ENCODE results near the gene ZNF219.

Gene ZNF219

DNA sequence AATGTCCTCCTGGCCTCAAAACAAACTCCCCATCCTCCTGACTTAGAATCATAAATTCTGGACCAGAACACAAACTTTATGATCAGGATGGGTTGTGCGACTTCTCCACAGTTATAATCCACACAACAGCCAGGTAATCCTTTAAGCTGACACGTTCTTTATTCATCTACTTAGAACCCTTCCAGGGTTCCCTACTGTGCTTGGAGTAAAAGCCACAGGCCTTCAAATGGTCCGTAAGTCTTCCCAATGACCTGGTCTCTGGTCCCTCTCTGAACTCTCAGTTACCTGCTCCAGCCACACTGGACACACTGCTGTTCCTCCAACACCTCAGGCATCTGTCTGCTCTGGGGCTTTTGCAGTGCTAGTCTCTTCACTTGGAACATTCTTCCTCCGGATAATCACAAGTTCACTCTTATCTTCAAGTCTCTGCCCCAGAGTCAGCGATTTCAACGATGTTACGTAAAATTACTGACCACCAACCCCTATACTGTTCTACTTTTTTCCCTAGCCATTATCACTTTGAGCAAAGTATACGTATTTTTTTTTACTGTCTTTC, 58.0 kb downstream of the ZNF219 start:
- H3K4me1 Mint-ChIP-seq, result peaks cover 62% of the 10 kb centered on the region
- TF ChIP-seq, protein P1, sequence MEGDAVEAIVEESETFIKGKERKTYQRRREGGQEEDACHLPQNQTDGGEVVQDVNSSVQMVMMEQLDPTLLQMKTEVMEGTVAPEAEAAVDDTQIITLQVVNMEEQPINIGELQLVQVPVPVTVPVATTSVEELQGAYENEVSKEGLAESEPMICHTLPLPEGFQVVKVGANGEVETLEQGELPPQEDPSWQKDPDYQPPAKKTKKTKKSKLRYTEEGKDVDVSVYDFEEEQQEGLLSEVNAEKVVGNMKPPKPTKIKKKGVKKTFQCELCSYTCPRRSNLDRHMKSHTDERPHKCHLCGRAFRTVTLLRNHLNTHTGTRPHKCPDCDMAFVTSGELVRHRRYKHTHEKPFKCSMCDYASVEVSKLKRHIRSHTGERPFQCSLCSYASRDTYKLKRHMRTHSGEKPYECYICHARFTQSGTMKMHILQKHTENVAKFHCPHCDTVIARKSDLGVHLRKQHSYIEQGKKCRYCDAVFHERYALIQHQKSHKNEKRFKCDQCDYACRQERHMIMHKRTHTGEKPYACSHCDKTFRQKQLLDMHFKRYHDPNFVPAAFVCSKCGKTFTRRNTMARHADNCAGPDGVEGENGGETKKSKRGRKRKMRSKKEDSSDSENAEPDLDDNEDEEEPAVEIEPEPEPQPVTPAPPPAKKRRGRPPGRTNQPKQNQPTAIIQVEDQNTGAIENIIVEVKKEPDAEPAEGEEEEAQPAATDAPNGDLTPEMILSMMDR (IDR thresholded peaks at IDR 0.05; ENCODE audit: unreplicated experiment in 3 of 3), result peak in 1 of 3 experiments; percentile 17
- H3K27me3 Mint-ChIP-seq (ENCODE audit: low read depth), result no peaks in the 10 kb centered on the region
- H3K4me3 Mint-ChIP-seq, result peak overlapping the region in 2 of 3 experiments; percentile 11 to 35
- H3K9me3 Mint-ChIP-seq, result no peaks in the 10 kb centered on the region
- H3K36me3 Mint-ChIP-seq (ENCODE audit: low read depth), result no peaks in the 10 kb centered on the region
- H3K27ac Mint-ChIP-seq, result peak overlapping the region; percentile 89 to 99 (median 94)
